HG02852 (cell line): ENCODE data around the gene EARS2.
"Not testable (repeated sequence)": the region's sequence is repeated elsewhere in the genome, so short reads cannot be mapped to it uniquely, and the experiment has no call there.

ENCODE experiments used
- ATAC-seq: cut with Tn5 transposase; IDR thresholded peaks from one replicate; pipeline ENCODE4 v1.9.1; 2021; ENCODE audit warnings: mild to moderate bottlenecking, moderate library complexity; ENCODE audit not compliant: unreplicated experiment

Gene EARS2

GRCh38 chr16:23570992-23571632 is 14.0 kb upstream of the EARS2 start:
- ATAC-seq = no peak

GRCh38 chr16:23567602-23568001 is 10.5 kb upstream of the EARS2 start:
- no peak for ATAC-seq

GRCh38 chr16:23566724-23567123 is 9.6 kb upstream of the EARS2 start:
- no peak for ATAC-seq

GRCh38 chr16:23564575-23565363 is 7.6 kb upstream of the EARS2 start:
- ATAC-seq = no peak

GRCh38 chr16:23563186-23563585 is 6.0 kb upstream of the EARS2 start:
- no peak for ATAC-seq

- ATAC-seq = no peak
These were observed 5.4 kb upstream of the EARS2 start for GRCh38 chr16:23562505-23562904.

- no peak for ATAC-seq
These were observed 4.4 kb upstream of the EARS2 start for GRCh38 chr16:23561586-23561985.

- peak; percentile 6 for ATAC-seq
These were observed 891 bp upstream of the EARS2 start for GRCh38 chr16:23557779-23558702.

GRCh38 chr16:23554536-23554935 is 2.6 kb downstream of the EARS2 start:
- no peak for ATAC-seq

GRCh38 chr16:23552161-23552560 is 5.0 kb downstream of the EARS2 start:
- ATAC-seq = no peak

GRCh38 chr16:23549938-23550337 is 7.2 kb downstream of the EARS2 start:
- no peak for ATAC-seq

- ATAC-seq = no peak
These were observed 12.7 kb downstream of the EARS2 start for GRCh38 chr16:23544436-23544835.

GRCh38 chr16:23540817-23541178 is 16.4 kb downstream of the EARS2 start:
- not testable (repeated sequence) for ATAC-seq

GRCh38 chr16:23539984-23540816 is 16.9 kb downstream of the EARS2 start:
- no peak for ATAC-seq

- ATAC-seq = no peak
These were observed 18.3 kb downstream of the EARS2 start for GRCh38 chr16:23538919-23539278.

- ATAC-seq = no peak
These were observed 19.8 kb downstream of the EARS2 start for GRCh38 chr16:23537390-23537789.

- ATAC-seq = no peak
These were observed 21.2 kb downstream of the EARS2 start for GRCh38 chr16:23535901-23536300.

- ATAC-seq = no peak
These were observed 22.0 kb downstream of the EARS2 start for GRCh38 chr16:23534868-23535860.

GRCh38 chr16:23532448-23532847 is 24.7 kb downstream of the EARS2 start:
- ATAC-seq = no peak
